Suprapubic skin (tissue), 4 donors: ENCODE measurements around the gene C20orf141. TPM values are rescaled to one million over a fixed set of nuclear protein-coding genes. Genes with fewer than 3 reads are reported as not detected.

Experiments used
- DNase-seq, 2 donors: peaks; one replicate each; pipeline ENCODE4 v3.0.0-alpha.2; 2019; ENCODE audit warnings: low spot score in 2 of 2
- H3K27ac ChIP-seq: fragments of 200-600 bp; sonication (generic); one replicate; pipeline ENCODE4 v1.5.1; 2019
- H3K27me3 ChIP-seq: fragments of 200-600 bp; sonication (generic); one replicate; pipeline ENCODE4 v1.5.1; 2019
- H3K36me3 ChIP-seq: fragments of 200-600 bp; sonication (generic); one replicate; pipeline ENCODE4 v1.5.1; 2019
- H3K4me1 ChIP-seq: fragments of 200-600 bp; sonication (generic); one replicate; pipeline ENCODE4 v1.5.1; 2019
- H3K4me3 ChIP-seq: fragments of 200-600 bp; sonication (generic); one replicate; pipeline ENCODE4 v1.5.1; 2019; ENCODE audit warnings: mild to moderate bottlenecking
- H3K9me3 ChIP-seq: fragments of 200-600 bp; sonication (generic); one replicate; pipeline ENCODE4 v1.5.1; 2019
- CTCF ChIP-seq, 2 donors: fragments of 200-600 bp in 1 of 2; fragments of 450-650 bp in 1 of 2; sonication (generic) in 1 of 2; IDR thresholded peaks; one replicate each; pipeline ENCODE4 v1.5.1; 2016 to 2019; ENCODE audit warnings: antibody characterized with exemption in 2 of 2, mild to moderate bottlenecking in 1 of 2, moderate library complexity in 1 of 2
- EP300 ChIP-seq: sonication (generic); formaldehyde crosslinking; IDR thresholded peaks from one replicate; pipeline ENCODE4 v1.6.1; 2017; ENCODE audit warnings: antibody characterized with exemption
- POLR2A ChIP-seq, 2 donors: fragments of 450-650 bp; IDR thresholded peaks; one replicate each; pipeline ENCODE4 v1.6.1; 2017; ENCODE audit warnings: antibody characterized with exemption in 2 of 2, mild to moderate bottlenecking in 2 of 2, moderate library complexity in 2 of 2
- POLR2AphosphoS5 ChIP-seq, 3 donors: sonication (generic); formaldehyde crosslinking; IDR thresholded peaks; one replicate each; pipeline ENCODE4 v1.6.1; 2017; ENCODE audit warnings: antibody characterized with exemption in 3 of 3
- WGBS: methylation state at CpG from one replicate; pipeline ENCODE4 v1.1.5; 2018; 5-methylcytosine and 5-hydroxymethylcytosine counted together
- total RNA-seq, 4 donors: library from RNA; depleted of rRNA; stranded (reverse); fragments of >200 nt; gene quantifications; one replicate each; pipeline ENCODE4 v1.1.0, GENCODE V29; 2016

Gene C20orf141
- total RNA-seq, 4 donors from 2014 or later = not detected

GRCh38 chr20:2794202-2794748, 20.5 kb upstream of the C20orf141 start:
- Histone ChIP-seq H3K4me1 (peaks cover under 1% of the 10 kb centered on the region), H3K36me3 (no peaks in the 10 kb centered on the region), H3K27ac (no peak overlapping the region), H3K27me3 (peaks cover 34% of the 10 kb centered on the region), H3K4me3 (no peak overlapping the region), H3K9me3 (no peaks in the 10 kb centered on the region)
- no peak for DNase-seq
- TF ChIP-seq POLR2AphosphoS5 (IDR thresholded peaks at IDR 0.05) = no peak
- no peak for TF ChIP-seq CTCF (IDR thresholded peaks at IDR 0.05)
- TF ChIP-seq EP300 = no peak
- TF ChIP-seq POLR2A (IDR thresholded peaks at IDR 0.05) = no peak
- WGBS = 84% methylated on average over 23 of the region's 23 CpGs

GRCh38 chr20:2794866-2795447, 19.8 kb upstream of the C20orf141 start:
- H3K36me3 ChIP-seq = no peaks in the 10 kb centered on the region
- peaks cover 34% of the 10 kb centered on the region for H3K27me3 ChIP-seq
- 75% methylated on average over 10 of the region's 11 CpGs for WGBS

GRCh38 chr20:2795451-2795850, 19.3 kb upstream of the C20orf141 start:
- Histone ChIP-seq H3K27me3 (peaks cover 39% of the 10 kb centered on the region), H3K4me3 (no peak overlapping the region), H3K4me1 (peaks cover 12% of the 10 kb centered on the region), H3K27ac (no peak overlapping the region), H3K36me3 (no peaks in the 10 kb centered on the region), H3K9me3 (no peaks in the 10 kb centered on the region)
- no peak for TF ChIP-seq POLR2AphosphoS5 (IDR thresholded peaks at IDR 0.05)
- TF ChIP-seq POLR2A (IDR thresholded peaks at IDR 0.05) = no peak
- TF ChIP-seq CTCF (IDR thresholded peaks at IDR 0.05) = no peak
- TF ChIP-seq EP300 = no peak
- DNase-seq = no peak
- 88% methylated on average over 22 of the region's 24 CpGs for WGBS

More at GRCh38 chr20:2794866-2795447, 19.8 kb upstream of the C20orf141 start:
- Histone ChIP-seq H3K4me1 (peaks cover 7% of the 10 kb centered on the region), H3K4me3 (no peak overlapping the region), H3K27ac (no peak overlapping the region), H3K9me3 (no peaks in the 10 kb centered on the region)
- TF ChIP-seq POLR2AphosphoS5 (IDR thresholded peaks at IDR 0.05) = no peak
- DNase-seq = no peak

- DNase-seq = no peak
- WGBS = 100% methylated on average over 4 of the region's 20 CpGs
- Histone ChIP-seq H3K27me3 (peaks cover 46% of the 10 kb centered on the region), H3K9me3 (no peaks in the 10 kb centered on the region), H3K4me3 (no peak overlapping the region), H3K36me3 (no peaks in the 10 kb centered on the region), H3K4me1 (peaks cover 19% of the 10 kb centered on the region), H3K27ac (no peak overlapping the region)
- TF ChIP-seq POLR2AphosphoS5 (IDR thresholded peaks at IDR 0.05) (no peak), CTCF (IDR thresholded peaks at IDR 0.05) (no peak), POLR2A (IDR thresholded peaks at IDR 0.05) (no peak), EP300 (no peak)
These were observed 18.7 kb upstream of the C20orf141 start for GRCh38 chr20:2796011-2796660.

GRCh38 chr20:2797136-2797983, 17.4 kb upstream of the C20orf141 start:
- peaks cover 24% of the 10 kb centered on the region for H3K4me1 ChIP-seq
- WGBS = 80% methylated on average over 12 of the region's 16 CpGs
- H3K9me3 ChIP-seq = no peaks in the 10 kb centered on the region
- no peaks in the 10 kb centered on the region for H3K36me3 ChIP-seq
- no peak overlapping the region for H3K4me3 ChIP-seq
- no peak overlapping the region for H3K27ac ChIP-seq
- TF ChIP-seq POLR2AphosphoS5 (IDR thresholded peaks at IDR 0.05) (no peak), EP300 (no peak), POLR2A (IDR thresholded peaks at IDR 0.05) (no peak), CTCF (IDR thresholded peaks at IDR 0.05) (no peak)
- DNase-seq = no peak
- peaks cover 56% of the 10 kb centered on the region for H3K27me3 ChIP-seq
